ENCODE results near the gene ROM1.
A peak's percentile ranks its signal among the peaks of the same experiment; 100 is the strongest.

The ROM1 gene

DNA sequence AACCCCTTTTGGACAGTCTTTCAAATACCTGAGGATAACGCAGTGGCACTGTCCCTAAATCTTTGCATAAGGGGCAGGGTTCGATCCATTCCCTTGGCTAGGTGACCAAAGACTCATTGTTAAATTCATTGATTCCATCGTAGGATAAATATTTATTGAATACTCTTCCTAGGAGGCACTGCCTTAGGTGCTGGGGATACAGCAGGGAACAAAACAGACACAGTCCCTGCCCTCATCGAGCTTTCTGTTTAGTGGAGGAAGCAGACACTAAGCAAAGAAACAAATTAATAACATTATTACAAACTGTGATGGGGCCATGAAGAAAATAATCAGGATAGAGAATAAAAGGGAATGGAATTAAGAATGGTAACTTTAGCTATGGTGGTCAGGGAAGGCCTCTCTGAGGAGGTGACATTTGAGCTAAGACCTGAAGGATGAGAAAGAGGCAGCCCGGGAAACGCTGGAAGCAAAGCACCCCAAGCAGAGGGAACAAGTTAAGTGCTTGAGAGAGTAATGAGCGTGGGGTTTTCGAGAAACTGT lies 8.0 kb downstream of the ROM1 start:
- Histone ChIP-seq H3K27me3 (ENCODE audit: insufficient read depth, poor library complexity, severe bottlenecking) (no peaks in the 10 kb centered on the region), H3K27ac (replicated peaks) (peak overlapping the region; percentile 67), H3K4me3 (replicated peaks; ENCODE audit: insufficient read depth, low read length) (peak overlapping the region; percentile 70)
- no peak for DNase-seq (ENCODE audit: low read depth in 1 of 2, low spot score in 1 of 2)
- no peak for TF ChIP-seq POLR2AphosphoS5 (IDR thresholded peaks at IDR 0.05; ENCODE audit: low read depth)
- TF ChIP-seq, protein P1, sequence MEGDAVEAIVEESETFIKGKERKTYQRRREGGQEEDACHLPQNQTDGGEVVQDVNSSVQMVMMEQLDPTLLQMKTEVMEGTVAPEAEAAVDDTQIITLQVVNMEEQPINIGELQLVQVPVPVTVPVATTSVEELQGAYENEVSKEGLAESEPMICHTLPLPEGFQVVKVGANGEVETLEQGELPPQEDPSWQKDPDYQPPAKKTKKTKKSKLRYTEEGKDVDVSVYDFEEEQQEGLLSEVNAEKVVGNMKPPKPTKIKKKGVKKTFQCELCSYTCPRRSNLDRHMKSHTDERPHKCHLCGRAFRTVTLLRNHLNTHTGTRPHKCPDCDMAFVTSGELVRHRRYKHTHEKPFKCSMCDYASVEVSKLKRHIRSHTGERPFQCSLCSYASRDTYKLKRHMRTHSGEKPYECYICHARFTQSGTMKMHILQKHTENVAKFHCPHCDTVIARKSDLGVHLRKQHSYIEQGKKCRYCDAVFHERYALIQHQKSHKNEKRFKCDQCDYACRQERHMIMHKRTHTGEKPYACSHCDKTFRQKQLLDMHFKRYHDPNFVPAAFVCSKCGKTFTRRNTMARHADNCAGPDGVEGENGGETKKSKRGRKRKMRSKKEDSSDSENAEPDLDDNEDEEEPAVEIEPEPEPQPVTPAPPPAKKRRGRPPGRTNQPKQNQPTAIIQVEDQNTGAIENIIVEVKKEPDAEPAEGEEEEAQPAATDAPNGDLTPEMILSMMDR (IDR thresholded peaks at IDR 0.05; ENCODE audit: insufficient read depth, low read length), result no peak
- TF ChIP-seq GABPA (IDR thresholded peaks at IDR 0.05; ENCODE audit: low read depth), result no peak
- no peak for TF ChIP-seq SPI1 (IDR thresholded peaks at IDR 0.05; ENCODE audit: borderline replicate concordance, low read depth)
- TF ChIP-seq, protein P2, sequence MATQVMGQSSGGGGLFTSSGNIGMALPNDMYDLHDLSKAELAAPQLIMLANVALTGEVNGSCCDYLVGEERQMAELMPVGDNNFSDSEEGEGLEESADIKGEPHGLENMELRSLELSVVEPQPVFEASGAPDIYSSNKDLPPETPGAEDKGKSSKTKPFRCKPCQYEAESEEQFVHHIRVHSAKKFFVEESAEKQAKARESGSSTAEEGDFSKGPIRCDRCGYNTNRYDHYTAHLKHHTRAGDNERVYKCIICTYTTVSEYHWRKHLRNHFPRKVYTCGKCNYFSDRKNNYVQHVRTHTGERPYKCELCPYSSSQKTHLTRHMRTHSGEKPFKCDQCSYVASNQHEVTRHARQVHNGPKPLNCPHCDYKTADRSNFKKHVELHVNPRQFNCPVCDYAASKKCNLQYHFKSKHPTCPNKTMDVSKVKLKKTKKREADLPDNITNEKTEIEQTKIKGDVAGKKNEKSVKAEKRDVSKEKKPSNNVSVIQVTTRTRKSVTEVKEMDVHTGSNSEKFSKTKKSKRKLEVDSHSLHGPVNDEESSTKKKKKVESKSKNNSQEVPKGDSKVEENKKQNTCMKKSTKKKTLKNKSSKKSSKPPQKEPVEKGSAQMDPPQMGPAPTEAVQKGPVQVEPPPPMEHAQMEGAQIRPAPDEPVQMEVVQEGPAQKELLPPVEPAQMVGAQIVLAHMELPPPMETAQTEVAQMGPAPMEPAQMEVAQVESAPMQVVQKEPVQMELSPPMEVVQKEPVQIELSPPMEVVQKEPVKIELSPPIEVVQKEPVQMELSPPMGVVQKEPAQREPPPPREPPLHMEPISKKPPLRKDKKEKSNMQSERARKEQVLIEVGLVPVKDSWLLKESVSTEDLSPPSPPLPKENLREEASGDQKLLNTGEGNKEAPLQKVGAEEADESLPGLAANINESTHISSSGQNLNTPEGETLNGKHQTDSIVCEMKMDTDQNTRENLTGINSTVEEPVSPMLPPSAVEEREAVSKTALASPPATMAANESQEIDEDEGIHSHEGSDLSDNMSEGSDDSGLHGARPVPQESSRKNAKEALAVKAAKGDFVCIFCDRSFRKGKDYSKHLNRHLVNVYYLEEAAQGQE (IDR thresholded peaks at IDR 0.05; ENCODE audit: insufficient replicate concordance, low read depth), result no peak

DNA sequence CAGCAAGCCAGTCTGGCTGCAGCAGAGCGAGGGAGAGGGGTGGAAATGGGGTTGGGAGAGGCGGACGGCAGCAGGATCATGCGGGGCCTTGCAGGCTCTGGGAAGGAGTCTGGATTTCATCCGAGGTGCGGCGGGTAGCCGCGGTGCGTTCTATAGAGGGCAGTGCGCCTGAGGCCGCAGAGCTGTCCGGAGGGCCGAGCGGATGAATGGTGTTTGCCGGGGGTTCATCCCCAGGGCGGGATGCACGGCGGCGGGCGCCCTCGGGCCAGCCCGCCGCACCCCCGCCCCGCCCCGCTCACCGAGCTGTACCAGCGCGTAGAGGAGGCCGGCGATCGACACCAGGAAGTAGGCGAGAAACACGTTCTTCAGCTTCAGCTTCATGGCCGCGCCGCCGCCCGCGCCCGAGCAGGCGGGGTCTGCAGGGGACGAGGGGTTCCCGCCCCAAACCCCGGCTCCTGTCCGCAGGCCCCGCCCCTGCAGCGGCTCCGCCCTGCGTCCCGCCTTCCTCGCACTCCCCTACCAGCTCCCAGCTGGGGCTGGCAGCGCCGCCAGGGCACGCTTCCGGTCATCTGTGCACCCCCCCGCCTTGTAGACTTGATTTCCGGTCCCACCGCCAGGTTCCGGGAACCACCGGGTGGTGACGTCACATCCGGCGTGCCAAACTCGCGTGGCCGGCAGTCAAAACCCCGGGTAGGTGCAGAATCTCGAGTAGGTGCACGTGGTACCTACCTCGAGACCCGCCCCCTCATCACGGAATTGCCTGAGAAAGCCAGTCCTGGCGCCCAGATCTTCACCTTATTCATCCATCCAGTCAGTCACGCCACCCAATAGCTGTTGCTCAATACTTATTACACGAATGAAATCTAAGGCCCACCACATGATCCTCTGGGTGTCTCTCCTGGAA lies 8.8 kb downstream of the ROM1 start, which contains the start of gene B3GAT3:
B3GAT3 (minus strand) TSS at position 420 of the 904 bp plus-strand sequence; CDS start at position 381, 39 bp downstream.
- TF ChIP-seq GABPA (IDR thresholded peaks at IDR 0.05; ENCODE audit: low read depth), result peak; percentile 94
- peak; percentile 69 for TF ChIP-seq POLR2AphosphoS5 (IDR thresholded peaks at IDR 0.05; ENCODE audit: low read depth)
- TF ChIP-seq, protein P1 (IDR thresholded peaks at IDR 0.05; ENCODE audit: insufficient read depth, low read length), result no peak
- DNase-seq (ENCODE audit: low read depth in 1 of 2, low spot score in 1 of 2), result peak; percentile 97 to 99
- H3K27ac ChIP-seq (replicated peaks), result peak within 1 kb of the TSS; percentile 67
- H3K27me3 ChIP-seq (ENCODE audit: insufficient read depth, poor library complexity, severe bottlenecking), result no peaks in the 10 kb centered on the region
- peak within 1 kb of the TSS; percentile 70 for H3K4me3 ChIP-seq (replicated peaks; ENCODE audit: insufficient read depth, low read length)

DNA sequence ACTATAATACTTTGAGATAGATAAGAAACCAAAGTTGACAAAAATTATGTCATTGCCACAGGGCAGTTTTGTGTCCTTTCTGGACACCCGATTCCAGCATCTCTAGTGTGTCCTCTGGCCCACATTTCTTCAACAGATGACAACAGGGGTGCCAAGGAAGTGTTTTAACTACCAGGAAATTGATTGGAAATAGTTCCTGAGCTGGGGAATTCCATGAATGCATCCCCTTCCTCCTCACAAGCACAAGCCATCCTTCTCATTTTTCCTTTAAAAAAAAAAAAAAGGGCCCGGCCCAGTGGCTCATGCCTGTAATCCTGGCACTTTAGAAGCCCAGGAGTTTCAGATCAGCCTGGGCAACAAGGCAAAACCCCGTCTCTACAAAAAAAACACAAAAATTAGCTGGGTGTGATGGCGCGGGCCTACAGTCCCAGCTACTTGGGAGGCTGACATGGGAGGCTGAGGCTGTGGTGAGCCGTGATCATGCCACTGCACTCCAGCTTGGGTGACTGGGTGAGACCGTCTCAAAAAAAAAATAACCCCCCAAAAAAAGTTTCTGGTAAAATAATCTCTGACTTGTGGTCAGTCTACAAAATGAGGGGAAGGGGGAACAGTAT lies 9.5 kb downstream of the ROM1 start:
- TF ChIP-seq, protein P1 (IDR thresholded peaks at IDR 0.05; ENCODE audit: insufficient read depth, low read length), result no peak
- TF ChIP-seq, protein P2 (IDR thresholded peaks at IDR 0.05; ENCODE audit: insufficient replicate concordance, low read depth), result no peak
- TF ChIP-seq GABPA (IDR thresholded peaks at IDR 0.05; ENCODE audit: low read depth), result no peak
- no peak for TF ChIP-seq SPI1 (IDR thresholded peaks at IDR 0.05; ENCODE audit: borderline replicate concordance, low read depth)
- TF ChIP-seq POLR2AphosphoS5 (IDR thresholded peaks at IDR 0.05; ENCODE audit: low read depth), result no peak
- H3K27ac ChIP-seq (replicated peaks), result peak overlapping the region; percentile 67
- DNase-seq (ENCODE audit: low read depth in 1 of 2, low spot score in 1 of 2), result no peak
- H3K27me3 ChIP-seq (ENCODE audit: insufficient read depth, poor library complexity, severe bottlenecking), result no peaks in the 10 kb centered on the region
- peak overlapping the region; percentile 70; the same call in 1 of the 2 replicates for H3K4me3 ChIP-seq (replicated peaks; ENCODE audit: insufficient read depth, low read length)

Data from HL-60 (cell line).